Measurements from ENCODE around the gene ZNF26.
"Not testable (repeated sequence)": the region's sequence is repeated elsewhere in the genome, so short reads cannot be mapped to it uniquely, and the experiment has no call there.

ZNF26 gene

DNA sequence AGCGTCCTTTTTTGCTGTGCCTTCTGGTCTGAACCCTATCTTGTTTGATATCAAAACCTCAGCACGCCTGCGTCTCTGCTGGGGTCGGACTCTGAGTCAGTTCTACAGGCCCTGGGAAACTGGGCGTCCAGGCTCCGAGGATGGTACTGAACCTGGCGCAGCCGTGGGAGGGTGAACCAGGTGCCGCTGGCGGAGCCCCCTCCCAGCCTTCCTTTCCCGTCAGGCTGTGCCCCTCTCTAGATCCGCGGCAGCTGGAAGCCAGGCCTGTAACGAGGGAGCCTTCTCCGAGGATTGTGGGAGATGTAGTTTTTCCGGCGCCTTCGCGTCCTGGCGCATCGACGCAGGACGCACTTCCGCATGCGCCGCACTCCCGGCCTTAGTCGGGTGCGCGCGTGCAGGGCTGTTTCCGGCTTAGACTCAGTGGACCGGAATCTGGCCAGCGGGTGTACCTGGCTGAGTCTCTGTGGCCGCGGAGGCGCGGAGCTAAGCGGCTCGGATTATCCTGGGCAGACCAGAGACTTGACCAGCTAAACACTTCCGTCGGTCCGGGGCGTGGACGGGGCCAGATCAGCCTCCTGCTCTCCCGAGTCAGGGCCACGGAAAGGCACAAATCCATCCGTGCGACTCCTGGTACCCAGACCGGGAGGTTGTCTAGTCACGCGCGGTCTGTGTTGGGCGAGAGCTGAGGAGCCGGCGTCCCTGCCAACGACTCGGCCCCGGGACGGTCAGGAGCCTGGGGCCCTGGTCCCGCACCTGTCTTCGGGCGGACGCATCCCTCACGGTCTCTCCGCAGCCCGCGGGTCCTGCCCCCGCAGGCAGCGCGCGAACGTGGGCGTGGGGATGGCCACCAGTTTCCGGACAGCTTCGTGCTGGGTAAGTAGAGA lies at the start of gene ZNF26:
Gene ZNF26 (plus strand): TSS at position 367 of the 884 bp plus-strand sequence. CDS start 474 bp downstream, at position 841.
- peak; percentile 88 for DNase-seq (ENCODE audit: low spot score)

DNA sequence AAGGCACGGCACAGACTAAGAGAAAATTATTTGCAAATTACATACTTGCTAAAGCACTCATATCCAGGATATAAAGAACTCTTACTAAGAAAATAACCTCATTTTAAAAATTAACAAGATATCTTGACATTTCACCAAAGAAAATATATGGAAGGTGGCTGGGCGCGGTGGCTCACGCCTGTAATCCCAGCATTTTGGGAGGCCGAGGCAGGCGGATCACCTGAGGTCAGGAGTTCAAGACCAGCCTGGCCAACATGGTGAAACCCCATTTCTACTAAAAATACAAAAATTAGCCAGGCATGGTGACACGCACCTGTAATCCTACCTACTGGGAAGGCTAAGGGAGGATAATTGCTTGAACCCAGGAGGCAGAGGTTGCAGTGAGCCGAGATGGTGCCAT lies 49.2 kb upstream of the ZNF26 start:
- DNase-seq (ENCODE audit: low spot score), result not testable (repeated sequence)

- DNase-seq (ENCODE audit: low spot score), result no peak
Measured at GRCh38 chr12:132937476-132937875, 48.7 kb upstream of the ZNF26 start.

- DNase-seq (ENCODE audit: low spot score), result not testable (repeated sequence)
Measured at GRCh38 chr12:132938807-132939206, 47.4 kb upstream of the ZNF26 start.

GRCh38 chr12:132940071-132940719 lies 46.0 kb upstream of the ZNF26 start:
- no peak for DNase-seq (ENCODE audit: low spot score)

DNA sequence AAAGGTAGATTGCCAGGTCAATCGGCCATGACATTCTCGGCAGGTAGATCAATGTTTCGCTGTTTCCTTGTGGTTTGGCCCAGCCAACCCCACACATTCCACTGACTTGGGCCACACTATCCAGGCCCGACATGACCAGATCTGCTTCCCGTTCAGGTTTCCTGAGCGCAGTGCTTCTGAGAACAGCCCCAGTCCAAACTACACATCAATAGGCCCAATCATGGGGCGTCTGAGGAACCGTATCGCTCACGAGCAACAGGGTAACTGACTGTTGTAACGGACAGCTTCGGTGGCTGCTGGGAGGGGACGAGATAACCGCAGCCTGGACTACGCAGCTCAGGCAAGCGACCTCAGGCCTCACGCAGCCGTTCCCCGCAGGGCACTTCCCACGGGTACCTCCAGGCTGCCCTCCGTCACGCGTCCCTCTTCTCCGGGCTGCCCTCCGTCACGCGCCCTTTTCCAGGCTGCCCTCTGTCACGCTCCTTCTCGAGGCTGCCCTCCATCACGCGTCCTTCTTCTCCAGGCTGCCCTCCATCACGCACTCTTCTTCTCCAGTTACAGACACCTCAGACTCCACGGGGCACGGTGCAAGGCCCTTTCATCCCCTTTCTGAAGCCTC lies 44.7 kb upstream of the ZNF26 start:
- DNase-seq (ENCODE audit: low spot score), result no peak

DNA sequence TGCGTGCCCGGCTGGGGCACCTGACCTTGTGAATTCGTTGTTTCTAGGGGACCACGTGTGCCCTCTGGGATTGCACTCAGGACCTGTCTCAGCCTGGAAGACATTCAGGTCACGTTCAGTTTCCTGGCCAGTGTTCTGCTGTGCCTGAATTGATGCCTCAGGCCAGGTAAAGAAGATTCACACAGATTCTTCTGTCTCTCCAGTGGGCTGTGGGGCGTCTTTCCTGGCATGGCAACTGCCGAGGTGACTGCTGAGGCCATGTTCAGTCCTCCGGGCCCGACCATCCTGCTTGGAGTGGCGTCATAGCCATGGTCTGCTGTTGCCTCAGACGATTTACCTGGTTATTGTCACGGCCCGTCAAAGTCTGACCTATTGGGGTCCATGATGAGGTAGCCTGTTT lies 43.6 kb upstream of the ZNF26 start:
- no peak for DNase-seq (ENCODE audit: low spot score)

DNA sequence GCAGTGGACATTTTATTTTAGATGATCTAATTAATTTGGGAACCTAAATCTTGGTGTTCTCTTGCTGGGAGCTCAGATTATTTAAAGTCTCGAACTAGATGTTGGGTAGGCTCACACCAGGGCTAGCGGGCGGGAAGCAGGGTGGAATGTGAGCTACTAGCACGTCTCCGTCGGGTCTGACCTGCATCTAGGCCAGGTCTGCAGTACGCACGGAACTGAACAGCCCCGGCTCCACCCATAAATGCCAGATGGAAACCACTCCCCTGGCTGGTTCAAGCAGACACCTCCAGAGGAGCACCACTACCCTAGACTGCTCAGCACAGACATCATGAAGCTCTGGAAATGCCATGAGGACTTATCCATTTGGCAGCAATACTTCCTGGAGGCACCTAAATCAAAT lies 40.4 kb upstream of the ZNF26 start:
- no peak for DNase-seq (ENCODE audit: low spot score)

- DNase-seq (ENCODE audit: low spot score), result no peak
Measured at GRCh38 chr12:132946246-132946820, 39.8 kb upstream of the ZNF26 start.

- no peak for DNase-seq (ENCODE audit: low spot score)
Measured at GRCh38 chr12:132948146-132949066, 37.8 kb upstream of the ZNF26 start.

DNA sequence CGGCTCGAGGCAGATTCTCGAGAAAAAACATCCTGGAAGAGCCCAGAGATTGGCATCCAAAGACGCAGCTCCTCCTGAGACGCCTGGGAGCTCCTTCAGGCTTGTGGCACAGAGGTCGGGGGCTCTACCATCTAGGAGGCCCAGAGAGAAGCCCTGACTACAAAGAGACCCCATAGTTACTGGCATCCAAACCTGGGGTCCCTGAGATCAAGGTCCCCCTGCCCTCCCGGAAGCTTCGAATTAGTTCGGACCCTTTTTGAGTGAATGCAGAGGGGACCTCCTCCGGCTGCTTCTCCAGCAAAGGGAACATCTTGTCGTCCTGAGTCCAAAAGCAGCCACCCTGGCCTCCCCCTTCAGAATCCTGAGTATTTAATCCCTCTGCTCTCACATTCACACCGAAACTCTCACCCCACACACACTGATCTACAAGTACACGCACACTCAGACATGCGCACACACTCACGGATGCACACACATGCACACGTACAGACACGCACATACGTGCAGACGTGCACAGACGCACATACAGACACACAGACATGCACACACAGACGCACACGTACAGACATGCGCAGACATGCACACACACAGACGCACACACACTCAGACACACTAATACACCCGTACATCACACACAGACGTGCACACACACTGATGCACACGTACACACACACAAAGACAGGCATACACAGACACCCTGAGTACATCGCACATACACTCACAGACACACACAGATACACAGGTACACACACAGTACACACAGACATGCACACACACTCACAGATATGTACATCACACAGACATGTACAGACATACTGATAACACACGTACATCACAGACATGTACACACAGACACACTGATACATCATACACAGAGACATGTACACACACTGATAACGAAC lies 36.0 kb upstream of the ZNF26 start:
- DNase-seq (ENCODE audit: low spot score), result no peak

DNA sequence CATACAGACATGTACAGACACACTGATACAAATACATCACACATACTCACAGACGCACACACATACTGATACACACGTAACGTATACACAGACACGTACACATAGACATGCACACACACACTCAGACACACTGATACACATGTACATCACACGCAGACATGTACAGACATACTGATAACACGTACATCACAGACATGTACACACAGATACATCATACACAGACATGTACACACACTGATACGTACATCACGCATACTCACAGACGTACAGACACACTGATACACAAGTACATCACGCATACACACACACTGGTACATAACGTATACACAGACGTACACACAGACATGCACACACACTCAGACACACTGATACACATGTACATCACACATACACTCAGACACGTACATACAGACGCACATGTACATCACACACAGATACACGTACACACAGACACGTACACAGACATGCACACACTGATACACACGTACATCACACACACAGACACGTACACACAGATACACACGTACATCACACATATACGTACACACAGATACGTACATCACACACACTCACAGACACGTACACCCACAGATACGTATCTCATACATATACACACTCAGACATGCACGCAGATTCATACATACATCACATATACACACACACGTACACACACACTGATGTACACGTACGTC lies 35.2 kb upstream of the ZNF26 start:
- no peak for DNase-seq (ENCODE audit: low spot score)

GRCh38 chr12:132951649-132952048 lies 34.5 kb upstream of the ZNF26 start:
- DNase-seq (ENCODE audit: low spot score), result no peak

- DNase-seq (ENCODE audit: low spot score), result no peak
Measured at GRCh38 chr12:132952371-132953162, 33.6 kb upstream of the ZNF26 start.

- no peak for DNase-seq (ENCODE audit: low spot score)
Measured at GRCh38 chr12:132953163-132953425, 33.1 kb upstream of the ZNF26 start.

- DNase-seq (ENCODE audit: low spot score), result no peak
Measured at GRCh38 chr12:132953771-132954170, 32.4 kb upstream of the ZNF26 start.

GRCh38 chr12:132954471-132955048 lies 31.6 kb upstream of the ZNF26 start:
- no peak for DNase-seq (ENCODE audit: low spot score)

DNA sequence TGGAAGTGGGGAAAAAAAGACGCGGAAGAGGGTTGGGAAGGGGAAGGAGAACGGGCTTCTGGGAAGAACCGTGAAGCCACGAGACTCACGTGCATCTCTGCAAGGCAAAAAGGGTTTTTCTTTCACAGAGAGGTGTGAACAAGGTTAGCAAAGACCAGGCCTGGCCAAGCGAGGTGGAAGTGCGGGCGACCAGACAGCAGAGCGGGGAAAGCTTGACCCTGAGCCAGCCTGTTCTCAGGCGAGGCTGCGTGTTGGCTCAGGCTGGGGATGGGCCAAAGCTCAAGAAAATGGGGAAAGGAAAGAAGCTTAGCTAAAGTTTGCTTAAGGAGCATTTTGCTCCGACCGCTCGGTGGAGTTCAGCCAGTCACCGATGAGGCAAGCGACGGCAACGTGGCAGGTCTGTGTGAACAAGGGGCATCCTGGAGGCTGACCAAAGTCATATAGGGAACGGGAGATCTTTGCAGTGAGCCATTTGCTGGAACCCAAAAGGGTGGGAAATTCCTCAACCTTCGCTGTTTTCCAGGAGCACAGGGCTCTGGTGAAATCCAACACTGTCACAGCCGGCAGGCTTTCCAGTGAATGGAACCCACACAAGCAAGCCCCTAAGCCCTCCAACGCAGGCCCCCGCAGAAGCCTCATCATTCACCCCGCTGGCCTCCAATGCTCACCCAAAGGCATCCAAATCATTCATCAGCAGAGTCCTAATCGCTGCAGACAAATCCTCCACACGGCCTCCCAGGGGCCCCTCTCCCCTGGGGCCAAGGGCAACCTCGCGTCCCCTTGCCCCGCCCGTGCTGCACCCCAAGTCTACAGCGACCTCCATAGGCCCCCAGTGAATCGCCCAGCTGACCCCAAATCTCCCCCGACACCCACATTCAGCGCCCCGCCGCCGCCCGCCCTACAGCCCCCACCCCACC lies 30.8 kb upstream of the ZNF26 start:
- DNase-seq (ENCODE audit: low spot score), result peak; percentile 9

All from CD4-positive, alpha-beta T cell treated with Interleukin-15 for 4 hours (primary cell).